ENCODE results near the gene STK35. TPM values are rescaled to one million over a fixed set of nuclear protein-coding genes. Genes with fewer than 3 reads are reported as not detected.

STK35 gene
- polyA plus RNA-seq, 1 experiment, result 8.2 TPM

DNA sequence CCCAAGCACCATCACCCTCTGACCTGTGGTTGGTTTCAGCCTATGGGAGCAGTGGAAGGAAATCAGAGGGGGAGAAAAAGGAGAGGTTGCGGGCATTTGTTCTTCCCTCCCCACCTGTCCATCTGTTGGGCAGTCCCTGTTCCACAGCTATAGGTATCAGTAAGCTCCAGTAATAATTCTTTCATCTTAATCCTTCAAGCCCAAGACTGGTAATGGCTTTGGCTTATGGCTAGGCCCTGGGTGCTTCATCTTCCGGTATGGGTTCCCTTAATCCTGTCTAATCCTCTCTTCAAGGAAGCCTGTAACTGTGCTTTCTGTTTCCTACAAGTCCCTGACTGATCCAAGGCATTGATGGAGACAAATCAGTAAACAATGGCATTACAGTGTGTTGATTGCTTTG is 42.2 kb upstream of the STK35 start:
- CTCF ChIA-PET, result interaction anchor here (1.1 kb wide), 1 partner anchor 10 kb away, joined by 4 read pairs; no protein-coding TSS in a partner anchor
- no peaks in the 10 kb centered on the region for H3K36me3 ChIP-seq (ENCODE audit: control insufficient read depth, insufficient read depth, low read length)
- H3K4me3 ChIP-seq (ENCODE audit: low read depth, low read length), result no peak overlapping the region
- POLR2A ChIA-PET, result no interaction called here
- H3K27me3 ChIP-seq (ENCODE audit: control insufficient read depth, insufficient read depth, low read length), result no peaks in the 10 kb centered on the region; the same call in 1 of the 2 replicates
- TF ChIP-seq, protein P1, sequence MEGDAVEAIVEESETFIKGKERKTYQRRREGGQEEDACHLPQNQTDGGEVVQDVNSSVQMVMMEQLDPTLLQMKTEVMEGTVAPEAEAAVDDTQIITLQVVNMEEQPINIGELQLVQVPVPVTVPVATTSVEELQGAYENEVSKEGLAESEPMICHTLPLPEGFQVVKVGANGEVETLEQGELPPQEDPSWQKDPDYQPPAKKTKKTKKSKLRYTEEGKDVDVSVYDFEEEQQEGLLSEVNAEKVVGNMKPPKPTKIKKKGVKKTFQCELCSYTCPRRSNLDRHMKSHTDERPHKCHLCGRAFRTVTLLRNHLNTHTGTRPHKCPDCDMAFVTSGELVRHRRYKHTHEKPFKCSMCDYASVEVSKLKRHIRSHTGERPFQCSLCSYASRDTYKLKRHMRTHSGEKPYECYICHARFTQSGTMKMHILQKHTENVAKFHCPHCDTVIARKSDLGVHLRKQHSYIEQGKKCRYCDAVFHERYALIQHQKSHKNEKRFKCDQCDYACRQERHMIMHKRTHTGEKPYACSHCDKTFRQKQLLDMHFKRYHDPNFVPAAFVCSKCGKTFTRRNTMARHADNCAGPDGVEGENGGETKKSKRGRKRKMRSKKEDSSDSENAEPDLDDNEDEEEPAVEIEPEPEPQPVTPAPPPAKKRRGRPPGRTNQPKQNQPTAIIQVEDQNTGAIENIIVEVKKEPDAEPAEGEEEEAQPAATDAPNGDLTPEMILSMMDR (IDR thresholded peaks at IDR 0.05; ENCODE audit: insufficient read depth, low read depth, low read length), result no peak
- DNase-seq (ENCODE audit: low read depth), result no peak

DNA sequence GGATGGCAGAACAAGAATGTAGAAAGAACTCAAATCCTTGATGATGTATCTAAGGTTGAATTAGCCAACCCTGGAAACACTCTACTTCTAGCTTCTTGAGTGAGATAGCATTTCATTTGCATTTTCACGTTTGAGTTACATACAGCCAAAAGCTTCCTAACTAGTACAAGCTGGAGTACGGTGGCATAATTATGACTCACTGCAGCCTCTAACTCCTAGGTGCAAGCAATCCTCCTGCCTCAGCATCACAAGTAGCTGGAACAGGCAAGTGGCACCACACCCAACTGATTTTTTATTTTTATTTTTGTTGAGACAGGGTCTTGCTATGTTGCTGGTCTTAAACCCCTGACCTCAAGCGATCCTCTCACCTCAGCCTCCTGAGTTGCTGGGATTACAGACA is 36.5 kb upstream of the STK35 start:
- Histone ChIP-seq H3K27me3 (ENCODE audit: control insufficient read depth, insufficient read depth, low read length) (no peaks in the 10 kb centered on the region; the same call in 1 of the 2 replicates), H3K4me3 (ENCODE audit: low read depth, low read length) (no peak overlapping the region), H3K36me3 (ENCODE audit: control insufficient read depth, insufficient read depth, low read length) (no peaks in the 10 kb centered on the region)
- ChIA-PET CTCF (interaction anchor here (0.6 kb wide), 1 partner anchor 18 kb away, joined by 3 read pairs; no protein-coding TSS in a partner anchor), POLR2A (no interaction called here)
- no peak for DNase-seq (ENCODE audit: low read depth)
- TF ChIP-seq, protein P1 (IDR thresholded peaks at IDR 0.05; ENCODE audit: insufficient read depth, low read depth, low read length), result no peak

DNA sequence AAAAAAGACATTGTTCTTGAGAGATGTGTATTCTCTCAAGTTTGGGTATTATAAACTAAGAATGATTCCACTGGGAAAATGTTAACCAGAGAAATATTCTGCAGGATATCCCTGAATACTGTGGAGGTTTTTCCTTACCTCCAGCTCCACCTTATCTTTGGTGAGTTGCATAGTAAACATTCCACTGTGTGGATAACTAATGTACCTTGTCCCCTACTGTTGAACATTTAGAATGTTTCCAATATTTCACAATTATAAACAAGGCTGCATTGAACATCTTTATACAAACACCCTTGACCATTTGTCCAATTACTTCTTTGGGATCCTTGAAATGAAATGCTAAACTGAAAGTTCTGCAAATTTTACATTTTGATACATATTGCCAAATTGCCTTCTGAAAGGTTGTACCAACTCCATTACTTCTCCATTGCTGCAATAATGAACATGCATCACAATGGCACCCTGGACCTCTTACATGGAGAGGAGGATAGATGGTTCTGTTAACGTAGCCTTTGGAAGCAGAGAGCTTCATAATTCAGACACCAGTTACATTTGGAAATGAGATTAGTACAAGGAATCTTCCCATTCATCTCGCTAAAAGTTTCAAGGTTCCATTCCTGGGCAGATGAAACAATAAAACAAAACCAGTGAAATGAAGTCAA is 35.0 kb upstream of the STK35 start:
- H3K27me3 ChIP-seq (ENCODE audit: control insufficient read depth, insufficient read depth, low read length), result no peaks in the 10 kb centered on the region; the same call in 1 of the 2 replicates
- no peaks in the 10 kb centered on the region for H3K36me3 ChIP-seq (ENCODE audit: control insufficient read depth, insufficient read depth, low read length)
- ChIA-PET CTCF (interaction anchor here (0.9 kb wide), 1 partner anchor 14 kb away, joined by 3 read pairs; no protein-coding TSS in a partner anchor), POLR2A (no interaction called here)
- TF ChIP-seq, protein P1 (IDR thresholded peaks at IDR 0.05; ENCODE audit: insufficient read depth, low read depth, low read length), result no peak
- no peak overlapping the region for H3K4me3 ChIP-seq (ENCODE audit: low read depth, low read length)
- DNase-seq (ENCODE audit: low read depth), result no peak

DNA sequence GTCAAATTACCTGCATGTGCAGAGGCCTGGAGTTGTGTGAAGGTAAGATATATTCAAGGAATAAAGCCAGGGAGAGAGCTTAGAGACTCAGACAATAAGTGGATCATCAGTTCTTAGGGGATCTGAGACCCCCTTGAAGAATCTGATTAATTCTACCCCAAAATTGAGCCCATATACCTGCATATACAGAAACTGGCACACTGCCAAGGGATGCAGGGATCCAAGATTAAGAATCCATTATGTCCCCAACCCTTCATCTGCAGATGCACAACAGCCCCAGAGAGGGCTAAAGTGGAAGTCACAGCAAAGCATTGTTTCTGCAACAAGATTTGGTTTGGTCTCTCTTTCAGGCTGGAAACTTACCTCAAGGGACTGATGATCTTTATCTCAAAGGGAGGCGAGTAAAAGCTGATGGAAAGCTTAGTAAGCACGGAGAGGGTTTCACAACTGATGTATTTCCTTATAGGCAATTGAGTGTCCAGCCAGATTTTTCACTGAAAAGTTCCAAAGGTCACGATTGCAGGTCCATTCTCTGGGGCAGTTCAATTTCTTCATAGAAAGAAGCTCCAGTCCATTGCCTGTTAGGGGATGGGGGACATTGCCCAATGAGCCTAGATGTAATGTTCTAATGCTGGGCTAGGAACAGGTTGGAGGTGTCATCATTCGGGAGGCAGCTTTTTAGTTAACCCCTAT is 20.9 kb upstream of the STK35 start:
- TF ChIP-seq, protein P1 (IDR thresholded peaks at IDR 0.05; ENCODE audit: insufficient read depth, low read depth, low read length), result no peak
- no peak overlapping the region for H3K4me3 ChIP-seq (ENCODE audit: low read depth, low read length)
- peaks cover 2% of the 10 kb centered on the region; the same call in 1 of the 2 replicates for H3K27me3 ChIP-seq (ENCODE audit: control insufficient read depth, insufficient read depth, low read length)
- no peaks in the 10 kb centered on the region for H3K36me3 ChIP-seq (ENCODE audit: control insufficient read depth, insufficient read depth, low read length)
- ChIA-PET POLR2A (no interaction called here), CTCF (interaction anchor here (1.0 to 1.4 kb wide), 2 partner anchors 13 to 71 kb away, joined by 3 read pairs; no protein-coding TSS in a partner anchor)
- DNase-seq (ENCODE audit: low read depth), result no peak

DNA sequence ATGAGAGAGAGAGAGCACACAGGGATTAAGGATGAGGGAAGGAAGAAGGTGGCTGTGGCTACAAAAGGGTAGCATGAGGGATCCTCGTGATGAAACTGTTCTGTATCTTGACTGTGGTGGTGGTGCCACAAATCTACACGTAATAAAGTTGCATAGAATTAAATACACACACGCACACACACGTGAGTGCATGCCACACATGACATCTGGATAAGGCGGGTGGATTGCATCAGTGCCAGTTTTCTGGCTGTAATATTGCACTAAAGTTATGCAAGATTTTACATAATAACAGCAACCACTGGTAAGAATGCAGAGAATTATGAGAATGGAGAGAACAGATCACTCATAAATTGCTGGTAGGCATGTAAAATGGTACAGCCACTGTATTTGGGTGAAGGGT is 16.9 kb upstream of the STK35 start:
- TF ChIP-seq, protein P1 (IDR thresholded peaks at IDR 0.05; ENCODE audit: insufficient read depth, low read depth, low read length), result no peak
- no peak for DNase-seq (ENCODE audit: low read depth)
- H3K4me3 ChIP-seq (ENCODE audit: low read depth, low read length), result no peak overlapping the region
- peaks cover 9% of the 10 kb centered on the region for H3K27me3 ChIP-seq (ENCODE audit: control insufficient read depth, insufficient read depth, low read length)
- ChIA-PET CTCF (no interaction called here), POLR2A (no interaction called here)
- H3K36me3 ChIP-seq (ENCODE audit: control insufficient read depth, insufficient read depth, low read length), result no peaks in the 10 kb centered on the region
